HEK293 (cell line): Measurements from ENCODE around the gene SIAH2.
A peak's percentile ranks its signal among the peaks of the same experiment; 100 is the strongest.

Experiments used
- CTCF ChIA-PET: fragments of 350-600 bp; formaldehyde crosslinking; extraction: SDS; loops from one replicate; lab custom pipeline; 2021; ENCODE audit warnings: antibody characterized with exemption; lab: Yijun Ruan, JAX
- POLR2A ChIA-PET: fragments of 300-600 bp; formaldehyde crosslinking; extraction: SDS; loops from one replicate; lab custom pipeline; 2020; ENCODE audit warnings: antibody characterized with exemption, inconsistent platforms; lab: Yijun Ruan, JAX
- H3K27ac ChIP-seq: fragments of 200-500 bp; sonication (Bioruptor generic); 2 replicates; pipeline ENCODE4 v1.5.1; 2014; ENCODE audit warnings: low read depth, low read length, control low read depth, inconsistent platforms; ENCODE audit errors: extremely low read depth
- H3K36me3 ChIP-seq, 2 experiments: fragments of 200-500 bp in 1 of 2; sonication (Bioruptor generic) in 1 of 2; 1 replicate in 1 of 2; 2 replicates in 1 of 2; pipeline ENCODE4 v1.5.1; 2014 to 2017; ENCODE audit warnings: inconsistent platforms in 2 of 2, low read length in 2 of 2; ENCODE audit not compliant: control insufficient read depth in 2 of 2, insufficient read depth in 1 of 2
- H3K4me1 ChIP-seq: fragments of 200-500 bp; sonication (Bioruptor generic); 2 replicates; pipeline ENCODE4 v1.5.1; 2014; ENCODE audit warnings: mild to moderate bottlenecking, low read length, inconsistent platforms; ENCODE audit not compliant: control insufficient read depth, insufficient read depth
- H3K4me3 ChIP-seq: 2 replicates; pipeline ENCODE4 v1.5.1; 2011; ENCODE audit warnings: low read depth, mild to moderate bottlenecking, control low read depth, low read length, moderate library complexity
- H3K9me3 ChIP-seq: fragments of 200-500 bp; sonication (Bioruptor generic); 2 replicates; pipeline ENCODE4 v1.5.1; 2014; ENCODE audit warnings: low read depth, low read length, inconsistent platforms; ENCODE audit not compliant: control insufficient read depth, insufficient read depth
- IKZF3 ChIP-seq: fragments of 450-650 bp; IDR thresholded peaks from 2 replicates; pipeline ENCODE4 v1.5.0; 2018; ENCODE audit warnings: missing biosample characterization, mild to moderate bottlenecking, missing genetic modification characterization, moderate library complexity
- PRDM1 ChIP-seq: fragments of 450-650 bp; formaldehyde crosslinking; IDR thresholded peaks from 2 replicates; pipeline ENCODE4; 2016; ENCODE audit warnings: missing biosample characterization, missing genetic modification characterization
- YY2 ChIP-seq: fragments of 450-650 bp; formaldehyde crosslinking; IDR thresholded peaks from 2 replicates; pipeline ENCODE4 v1.5.1; 2016; ENCODE audit warnings: missing biosample characterization, missing genetic modification characterization
- ZNF155 ChIP-seq: fragments of 450-650 bp; formaldehyde crosslinking; IDR thresholded peaks from 2 replicates; pipeline ENCODE4 v1.5.1; 2016; ENCODE audit warnings: missing biosample characterization, missing genetic modification characterization
- ZNF223 ChIP-seq: fragments of 450-650 bp; formaldehyde crosslinking; IDR thresholded peaks from 2 replicates; pipeline ENCODE4 v1.5.1; 2016; ENCODE audit warnings: missing biosample characterization, missing genetic modification characterization
- ZNF48 ChIP-seq: fragments of 450-650 bp; formaldehyde crosslinking; IDR thresholded peaks from 2 replicates; pipeline ENCODE4 v1.5.1; 2016; ENCODE audit warnings: missing biosample characterization, missing genetic modification characterization
- ZNF514 ChIP-seq: fragments of 450-650 bp; formaldehyde crosslinking; IDR thresholded peaks from 2 replicates; pipeline ENCODE4 v1.5.1; 2016; ENCODE audit warnings: missing biosample characterization, missing genetic modification characterization
- ZNF571 ChIP-seq: fragments of 450-650 bp; formaldehyde crosslinking; IDR thresholded peaks from 2 replicates; pipeline ENCODE4 v1.5.0; 2017; ENCODE audit warnings: missing biosample characterization, missing genetic modification characterization
- ZNF610 ChIP-seq: fragments of 450-650 bp; formaldehyde crosslinking; IDR thresholded peaks from 2 replicates; pipeline ENCODE4 v1.5.1; 2016; ENCODE audit warnings: missing biosample characterization, missing genetic modification characterization, borderline replicate concordance
- ZNF654 ChIP-seq: fragments of 450-650 bp; formaldehyde crosslinking; IDR thresholded peaks from 2 replicates; pipeline ENCODE4 v1.5.1; 2016; ENCODE audit warnings: low read depth, missing biosample characterization, missing genetic modification characterization
- ZNF660 ChIP-seq: fragments of 450-650 bp; IDR thresholded peaks from 2 replicates; pipeline ENCODE4 v1.5.1; 2018; ENCODE audit warnings: missing biosample characterization, mild to moderate bottlenecking, missing genetic modification characterization
- ZNF768 ChIP-seq: fragments of 450-650 bp; formaldehyde crosslinking; IDR thresholded peaks from 2 replicates; pipeline ENCODE4 v1.5.1; 2018; ENCODE audit warnings: missing biosample characterization, mild to moderate bottlenecking, missing genetic modification characterization
- ZNF843 ChIP-seq: fragments of 450-650 bp; formaldehyde crosslinking; IDR thresholded peaks from 2 replicates; pipeline ENCODE4 v1.5.1; 2016; ENCODE audit warnings: missing biosample characterization, missing genetic modification characterization
- TF ChIP-seq, protein P1 (sequence below): fragments of 450-650 bp; formaldehyde crosslinking; conservative IDR thresholded peaks from 2 replicates; pipeline ENCODE4 v1.5.1; 2016; ENCODE audit warnings: low read depth, missing biosample characterization, missing genetic modification characterization
- TF ChIP-seq, protein P2 (sequence below): fragments of 450-650 bp; formaldehyde crosslinking; IDR thresholded peaks from 2 replicates; pipeline ENCODE4 v1.5.1; 2016; ENCODE audit warnings: missing biosample characterization, missing genetic modification characterization
- TF ChIP-seq, protein P3 (sequence below): fragments of 450-650 bp; formaldehyde crosslinking; IDR thresholded peaks from 2 replicates; pipeline ENCODE4 v1.5.1; 2016; ENCODE audit warnings: missing biosample characterization, missing genetic modification characterization

SIAH2 gene

DNA sequence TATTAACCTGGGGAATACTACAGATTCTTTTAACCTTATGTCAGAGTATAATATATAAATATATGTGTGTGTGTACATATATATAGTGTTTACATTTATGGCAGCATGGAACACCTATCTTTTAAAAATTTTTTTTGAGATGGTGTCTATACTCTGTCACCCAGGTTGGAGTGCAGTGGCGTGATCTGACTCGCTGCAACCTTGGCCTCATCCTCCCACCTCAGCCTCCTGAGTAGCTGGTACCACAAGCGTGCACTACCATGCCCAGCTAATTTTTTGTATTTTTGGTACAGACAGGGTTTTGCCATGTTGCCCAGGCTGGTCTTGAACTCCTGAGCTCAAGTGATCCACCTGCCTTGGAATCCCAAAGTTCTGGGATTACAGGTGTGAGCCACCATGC, 40.7 kb downstream of the SIAH2 start (continued):
- TF ChIP-seq ZNF768 (tag by site-specific recombination) = no peak
- no peak for TF ChIP-seq ZNF610 (tag by site-specific recombination)
- no peak for TF ChIP-seq ZNF571 (tag by site-specific recombination)
- no peak for TF ChIP-seq ZNF48 (tag by site-specific recombination)
- TF ChIP-seq YY2 (tag by site-specific recombination) = no peak
- no peak for TF ChIP-seq ZNF223 (tag by site-specific recombination)
- TF ChIP-seq ZNF843 (tag by site-specific recombination) = no peak
- TF ChIP-seq PRDM1 (tag by site-specific recombination) = no peak
- TF ChIP-seq, protein P1, sequence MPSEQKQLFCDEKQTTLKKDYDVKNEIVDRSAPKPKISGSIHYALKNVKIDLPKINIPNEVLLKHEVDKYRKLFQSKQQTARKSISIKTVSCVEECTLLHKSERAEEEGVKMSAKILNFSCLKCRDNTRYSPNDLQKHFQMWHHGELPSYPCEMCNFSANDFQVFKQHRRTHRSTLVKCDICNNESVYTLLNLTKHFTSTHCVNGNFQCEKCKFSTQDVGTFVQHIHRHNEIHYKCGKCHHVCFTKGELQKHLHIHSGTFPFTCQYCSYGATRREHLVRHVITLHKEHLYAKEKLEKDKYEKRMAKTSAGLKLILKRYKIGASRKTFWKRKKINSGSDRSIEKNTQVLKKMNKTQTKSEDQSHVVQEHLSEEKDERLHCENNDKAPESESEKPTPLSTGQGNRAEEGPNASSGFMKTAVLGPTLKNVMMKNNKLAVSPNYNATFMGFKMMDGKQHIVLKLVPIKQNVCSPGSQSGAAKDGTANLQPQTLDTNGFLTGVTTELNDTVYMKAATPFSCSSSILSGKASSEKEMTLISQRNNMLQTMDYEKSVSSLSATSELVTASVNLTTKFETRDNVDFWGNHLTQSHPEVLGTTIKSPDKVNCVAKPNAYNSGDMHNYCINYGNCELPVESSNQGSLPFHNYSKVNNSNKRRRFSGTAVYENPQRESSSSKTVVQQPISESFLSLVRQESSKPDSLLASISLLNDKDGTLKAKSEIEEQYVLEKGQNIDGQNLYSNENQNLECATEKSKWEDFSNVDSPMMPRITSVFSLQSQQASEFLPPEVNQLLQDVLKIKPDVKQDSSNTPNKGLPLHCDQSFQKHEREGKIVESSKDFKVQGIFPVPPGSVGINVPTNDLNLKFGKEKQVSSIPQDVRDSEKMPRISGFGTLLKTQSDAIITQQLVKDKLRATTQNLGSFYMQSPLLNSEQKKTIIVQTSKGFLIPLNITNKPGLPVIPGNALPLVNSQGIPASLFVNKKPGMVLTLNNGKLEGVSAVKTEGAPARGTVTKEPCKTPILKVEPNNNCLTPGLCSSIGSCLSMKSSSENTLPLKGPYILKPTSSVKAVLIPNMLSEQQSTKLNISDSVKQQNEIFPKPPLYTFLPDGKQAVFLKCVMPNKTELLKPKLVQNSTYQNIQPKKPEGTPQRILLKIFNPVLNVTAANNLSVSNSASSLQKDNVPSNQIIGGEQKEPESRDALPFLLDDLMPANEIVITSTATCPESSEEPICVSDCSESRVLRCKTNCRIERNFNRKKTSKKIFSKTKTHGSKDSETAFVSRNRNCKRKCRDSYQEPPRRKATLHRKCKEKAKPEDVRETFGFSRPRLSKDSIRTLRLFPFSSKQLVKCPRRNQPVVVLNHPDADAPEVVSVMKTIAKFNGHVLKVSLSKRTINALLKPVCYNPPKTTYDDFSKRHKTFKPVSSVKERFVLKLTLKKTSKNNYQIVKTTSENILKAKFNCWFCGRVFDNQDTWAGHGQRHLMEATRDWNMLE (tag by site-specific recombination) = no peak
- no peak for TF ChIP-seq ZNF155

DNA sequence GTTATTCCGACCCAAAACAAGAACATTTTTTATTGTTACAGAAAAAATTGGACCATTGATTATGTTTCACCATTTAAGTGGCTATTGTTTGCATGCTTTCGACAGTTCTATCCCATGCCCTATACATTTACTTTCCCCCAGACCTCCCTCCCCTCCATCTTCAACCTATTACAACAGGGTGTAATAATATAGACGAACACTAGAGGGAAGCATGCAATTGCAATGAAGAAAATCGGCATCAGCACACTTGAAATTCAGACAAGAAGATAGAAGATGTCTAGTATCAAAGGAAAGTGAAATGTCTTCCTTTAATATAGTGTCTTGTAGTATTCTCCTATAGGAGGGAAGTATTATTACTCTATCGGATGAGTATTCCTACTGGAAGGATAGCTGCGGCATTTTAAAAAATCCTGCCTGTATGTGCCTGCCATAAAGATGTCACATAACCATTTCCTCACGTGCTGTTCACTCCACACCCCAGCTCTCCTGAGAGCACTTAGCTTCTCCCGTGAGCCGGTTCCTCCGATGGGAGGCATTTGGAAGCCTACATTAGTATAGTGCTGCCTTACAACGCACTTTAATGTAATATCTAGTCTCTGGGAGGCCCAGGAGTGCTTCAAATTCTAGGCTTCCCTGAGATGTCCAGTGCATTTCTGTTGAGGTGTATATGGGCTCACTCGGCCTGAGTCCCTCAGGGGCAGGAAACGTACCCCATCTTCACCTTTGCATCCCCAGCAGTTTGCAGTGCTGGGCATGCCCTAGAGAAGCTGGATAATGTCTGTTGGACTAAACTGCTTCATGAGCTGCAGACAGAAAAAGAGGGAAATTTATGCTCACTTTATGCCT, 41.5 kb downstream of the SIAH2 start:
- H3K4me3 ChIP-seq = no peak overlapping the region
- CTCF ChIA-PET = interaction anchor here (0.6 to 3.5 kb wide), 24 partner anchors 8 to 425 kb away, joined by 3 to 22 read pairs (median 4); partner anchors contain the start of gene SELENOT
- POLR2A ChIA-PET = interaction anchor here (1.6 kb wide), 2 partner anchors 40 to 42 kb away, joined by 4 read pairs; no protein-coding TSS in a partner anchor

More for the DNA sequence above, 41.5 kb downstream of the SIAH2 start:
- Histone ChIP-seq H3K4me1 (no peaks in the 10 kb centered on the region; the same call in 1 of the 2 replicates), H3K9me3 (no peaks in the 10 kb centered on the region), H3K36me3 (no peaks in the 10 kb centered on the region), H3K27ac (no peak overlapping the region)
- TF ChIP-seq ZNF654 (tag by site-specific recombination) = peak; percentile 68
- TF ChIP-seq IKZF3 (tag by site-specific recombination) = no peak
- no peak for TF ChIP-seq ZNF514 (tag by site-specific recombination)
- TF ChIP-seq, protein P2, sequence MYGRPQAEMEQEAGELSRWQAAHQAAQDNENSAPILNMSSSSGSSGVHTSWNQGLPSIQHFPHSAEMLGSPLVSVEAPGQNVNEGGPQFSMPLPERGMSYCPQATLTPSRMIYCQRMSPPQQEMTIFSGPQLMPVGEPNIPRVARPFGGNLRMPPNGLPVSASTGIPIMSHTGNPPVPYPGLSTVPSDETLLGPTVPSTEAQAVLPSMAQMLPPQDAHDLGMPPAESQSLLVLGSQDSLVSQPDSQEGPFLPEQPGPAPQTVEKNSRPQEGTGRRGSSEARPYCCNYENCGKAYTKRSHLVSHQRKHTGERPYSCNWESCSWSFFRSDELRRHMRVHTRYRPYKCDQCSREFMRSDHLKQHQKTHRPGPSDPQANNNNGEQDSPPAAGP (tag by site-specific recombination) = no peak
- TF ChIP-seq, protein P3, sequence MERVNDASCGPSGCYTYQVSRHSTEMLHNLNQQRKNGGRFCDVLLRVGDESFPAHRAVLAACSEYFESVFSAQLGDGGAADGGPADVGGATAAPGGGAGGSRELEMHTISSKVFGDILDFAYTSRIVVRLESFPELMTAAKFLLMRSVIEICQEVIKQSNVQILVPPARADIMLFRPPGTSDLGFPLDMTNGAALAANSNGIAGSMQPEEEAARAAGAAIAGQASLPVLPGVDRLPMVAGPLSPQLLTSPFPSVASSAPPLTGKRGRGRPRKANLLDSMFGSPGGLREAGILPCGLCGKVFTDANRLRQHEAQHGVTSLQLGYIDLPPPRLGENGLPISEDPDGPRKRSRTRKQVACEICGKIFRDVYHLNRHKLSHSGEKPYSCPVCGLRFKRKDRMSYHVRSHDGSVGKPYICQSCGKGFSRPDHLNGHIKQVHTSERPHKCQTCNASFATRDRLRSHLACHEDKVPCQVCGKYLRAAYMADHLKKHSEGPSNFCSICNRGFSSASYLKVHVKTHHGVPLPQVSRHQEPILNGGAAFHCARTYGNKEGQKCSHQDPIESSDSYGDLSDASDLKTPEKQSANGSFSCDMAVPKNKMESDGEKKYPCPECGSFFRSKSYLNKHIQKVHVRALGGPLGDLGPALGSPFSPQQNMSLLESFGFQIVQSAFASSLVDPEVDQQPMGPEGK (tag by site-specific recombination) = no peak
- TF ChIP-seq ZNF660 (tag by site-specific recombination) = 0 out of 2 replicates have a peak, but pooled peaks have one; percentile 27
